GM12878 (cell line): Measurements from ENCODE around the gene DIO1.

Source experiments
- CEBPB ChIP-seq, 2 experiments: fragments of 150-350 bp in 1 of 2; IDR thresholded peaks; 2 replicates each; pipeline ENCODE4 v1.6.1; 2012 to 2014; ENCODE audit warnings: low read depth in 2 of 2, low read length in 2 of 2, borderline replicate concordance in 1 of 2, inconsistent platforms in 1 of 2
- CTCF ChIP-seq, 3 experiments: IDR thresholded peaks in 2 of 3; conservative IDR thresholded peaks in 1 of 3; 2 replicates each; pipeline ENCODE4 v1.5.1; 2011; ENCODE audit warnings: low read depth in 3 of 3, low read length in 3 of 3, mild to moderate bottlenecking in 3 of 3, control low read depth in 2 of 3, moderate library complexity in 2 of 3, inconsistent platforms in 1 of 3, mixed read lengths in 1 of 3; ENCODE audit not compliant: control insufficient read depth in 2 of 3, insufficient read depth in 1 of 3; ENCODE audit errors: extremely low read depth in 1 of 3
- HDGF ChIP-seq: fragments of 450-650 bp; IDR thresholded peaks from 2 replicates; pipeline ENCODE4 v1.6.1; 2016; ENCODE audit warnings: antibody characterized with exemption
- JUND ChIP-seq: IDR thresholded peaks from 2 replicates; pipeline ENCODE4 v1.6.1; 2012; ENCODE audit warnings: low read depth, mild to moderate bottlenecking, low read length, improper control_type of control experiment, moderate library complexity
- MEF2A ChIP-seq: IDR thresholded peaks from 2 replicates; pipeline ENCODE4 v1.6.1; 2011; ENCODE audit warnings: low read depth, mild to moderate bottlenecking, low read length, moderate library complexity; ENCODE audit not compliant: insufficient read depth
- POLR2AphosphoS5 ChIP-seq: IDR thresholded peaks from 2 replicates; pipeline ENCODE4 v1.6.1; 2011; ENCODE audit warnings: mild to moderate bottlenecking, low read length, inconsistent platforms
- RAD21 ChIP-seq: IDR thresholded peaks from 2 replicates; pipeline ENCODE4 v1.6.1; 2011; ENCODE audit warnings: mild to moderate bottlenecking, low read depth, low read length, moderate library complexity; ENCODE audit not compliant: insufficient read depth
- RCOR1 ChIP-seq: conservative IDR thresholded peaks from 2 replicates; pipeline ENCODE4 v1.6.1; 2012; ENCODE audit warnings: low read depth, low read length, improper control_type of control experiment
- SREBF2 ChIP-seq: IDR thresholded peaks from 2 replicates; pipeline ENCODE4 v1.6.1; 2012; ENCODE audit warnings: mild to moderate bottlenecking, low read length

- TF ChIP-seq POLR2AphosphoS5 (no peak), SREBF2 (no peak), CEBPB (IDR thresholded peaks at IDR 0.05; ENCODE audit: borderline replicate concordance in 1 of 2, low read depth in 2 of 2, low read length in 2 of 2) (no peak), MEF2A (no peak), HDGF (no peak), CTCF (IDR thresholded peaks at IDR 0.05 in 2 of 3, conservative IDR thresholded peaks at IDR 0.05 in 1 of 3; ENCODE audit: control insufficient read depth in 2 of 3, extremely low read depth in 1 of 3, insufficient read depth in 1 of 3, low read depth in 3 of 3, low read length in 3 of 3) (no peak), JUND (no peak), RCOR1 (no peak), RAD21 (no peak)
Observed at GRCh38 chr1:53942127-53942957, 48.4 kb downstream of the DIO1 start.
